ENCODE data around the gene PPP1R13B.
A peak's percentile ranks its signal among the peaks of the same experiment; 100 is the strongest.
"Not testable (repeated sequence)": the region's sequence is repeated elsewhere in the genome, so short reads cannot be mapped to it uniquely, and the experiment has no call there.

The PPP1R13B gene

GRCh38 chr14:103828315-103828967, 18.9 kb downstream of the PPP1R13B start:
- DNase-seq: no peak

DNA sequence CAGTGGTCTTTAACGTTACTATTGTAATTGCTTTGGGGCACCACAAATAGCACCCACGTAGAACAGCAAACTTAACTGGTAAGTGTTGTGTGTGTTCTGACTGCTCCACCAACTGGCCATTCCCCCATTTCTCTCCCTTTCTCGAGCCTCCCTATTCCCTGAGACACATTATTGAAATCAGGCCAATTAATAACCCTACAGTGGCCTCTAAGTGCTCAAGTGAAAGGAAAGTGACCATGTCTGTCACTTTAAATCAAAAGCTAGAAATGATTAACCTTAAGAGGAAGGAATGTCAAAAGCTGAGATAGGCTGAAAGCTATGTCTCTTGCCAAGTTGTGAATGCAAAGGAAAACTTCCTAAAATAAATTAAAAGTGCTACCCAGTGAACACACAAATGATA, 22.3 kb downstream of the PPP1R13B start:
- no peak for DNase-seq

DNA sequence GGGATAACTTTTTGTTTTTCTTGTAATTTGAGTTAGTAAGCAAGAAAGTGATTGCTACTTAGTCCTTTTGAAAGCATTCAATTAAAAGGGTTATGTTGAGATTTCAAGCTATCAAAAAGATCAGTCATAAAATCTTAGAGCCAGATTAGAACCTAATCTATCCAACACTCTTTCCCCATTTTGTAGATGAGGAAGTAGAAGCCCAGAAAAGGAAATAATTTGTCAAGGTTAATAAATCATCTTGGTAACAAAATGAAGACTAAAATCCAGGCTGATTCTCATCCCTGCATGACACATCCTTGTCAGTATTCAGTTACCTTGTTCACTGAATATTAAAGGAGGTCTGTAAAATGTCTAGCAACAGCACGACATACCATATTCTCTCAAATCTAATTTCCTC, 26.5 kb downstream of the PPP1R13B start:
- DNase-seq: no peak

- no peak for DNase-seq
Measured at GRCh38 chr14:103820382-103820781, 27.0 kb downstream of the PPP1R13B start.

GRCh38 chr14:103819503-103820307, 27.7 kb downstream of the PPP1R13B start:
- DNase-seq: no peak

DNA sequence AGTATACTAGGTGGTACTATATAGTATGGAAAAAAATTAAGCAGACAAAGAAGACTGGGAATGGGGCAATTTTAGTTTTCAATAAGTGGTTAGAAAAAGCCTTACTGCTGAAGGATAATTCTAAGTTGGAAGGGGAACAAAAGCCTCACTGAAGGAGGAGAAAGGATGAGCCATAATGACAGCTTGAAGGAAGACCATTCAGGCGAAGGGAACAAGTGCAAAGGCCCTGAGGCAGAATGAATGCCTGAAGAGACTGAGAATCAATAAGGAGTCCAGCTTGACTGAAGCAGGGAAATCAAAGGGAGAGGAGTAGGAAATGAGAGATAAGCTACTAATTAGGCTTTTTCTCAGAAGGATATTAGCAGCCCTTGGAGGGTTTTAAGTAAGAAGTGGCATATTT, 28.5 kb downstream of the PPP1R13B start:
- no peak for DNase-seq

DNA sequence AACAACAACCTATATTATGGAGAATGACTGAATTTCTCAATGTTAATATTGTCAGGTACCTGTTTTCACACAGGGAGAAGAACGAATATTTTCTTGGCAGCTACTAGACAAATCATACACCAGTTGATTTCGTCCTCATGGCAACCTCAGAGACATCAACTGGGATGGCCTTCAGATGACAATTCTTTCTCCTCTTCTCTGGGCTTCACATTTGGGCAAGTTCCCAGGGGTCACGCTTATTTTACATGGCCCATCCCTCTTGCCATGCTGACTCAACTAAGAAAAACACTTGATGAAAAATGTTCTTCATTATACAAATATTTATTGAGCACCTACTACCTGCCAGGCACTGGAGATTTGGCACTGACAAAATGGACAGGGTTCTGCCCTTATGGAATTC, 29.0 kb downstream of the PPP1R13B start:
- no peak for DNase-seq

- DNase-seq: no peak
Measured at GRCh38 chr14:103817595-103817994, 29.8 kb downstream of the PPP1R13B start.

- DNase-seq: no peak
Measured at GRCh38 chr14:103816991-103817390, 30.4 kb downstream of the PPP1R13B start.

DNA sequence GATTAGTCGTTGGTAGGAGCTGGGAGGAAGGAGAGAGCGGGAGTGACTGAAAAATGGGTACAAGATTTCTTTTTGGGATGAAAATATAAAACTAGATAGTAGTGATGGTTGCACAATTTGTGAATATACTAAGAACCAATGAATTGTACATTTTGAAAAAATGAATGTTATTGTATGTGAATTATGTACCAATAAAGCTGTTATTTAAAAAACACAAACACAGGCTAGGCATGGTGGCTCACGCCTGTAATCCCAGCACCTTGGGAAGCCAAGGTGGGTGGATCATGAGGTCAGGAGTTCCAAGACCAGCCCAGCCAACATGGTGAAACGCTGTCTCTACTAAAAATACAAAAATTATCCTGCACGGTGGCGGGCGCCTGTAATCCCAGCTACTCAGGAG, 32.1 kb downstream of the PPP1R13B start:
- DNase-seq: no peak

- no peak for DNase-seq
Measured at GRCh38 chr14:103811189-103811588, 36.2 kb downstream of the PPP1R13B start.

DNA sequence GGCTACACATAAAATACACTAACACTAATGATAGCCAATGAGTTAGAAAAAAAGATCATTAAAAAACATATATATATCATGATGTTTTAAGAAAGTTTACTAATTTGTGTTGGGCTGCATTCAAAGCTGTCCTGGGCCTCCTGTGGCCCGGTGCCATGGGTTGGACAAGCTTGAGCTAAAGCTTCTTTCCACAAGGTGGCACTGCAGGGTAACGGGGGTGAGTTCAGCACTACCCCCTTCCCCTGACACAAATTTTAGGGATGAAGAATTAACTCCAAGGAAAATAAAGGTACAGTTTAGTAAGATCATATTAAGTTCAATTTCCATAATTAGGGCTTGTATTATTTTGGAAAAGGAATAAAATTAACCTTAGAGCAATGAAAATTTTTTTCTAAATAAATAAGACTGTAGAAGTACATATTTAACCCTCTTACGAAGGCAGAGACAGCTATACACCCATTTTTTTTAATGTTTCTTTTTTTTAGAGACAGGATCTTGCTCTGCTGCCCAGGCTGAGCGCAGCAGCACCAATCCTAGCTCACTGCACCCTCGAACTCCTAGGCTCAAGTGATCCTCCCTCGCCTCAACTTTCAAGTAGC, 38.9 kb downstream of the PPP1R13B start:
- DNase-seq: peak; percentile 47

DNA sequence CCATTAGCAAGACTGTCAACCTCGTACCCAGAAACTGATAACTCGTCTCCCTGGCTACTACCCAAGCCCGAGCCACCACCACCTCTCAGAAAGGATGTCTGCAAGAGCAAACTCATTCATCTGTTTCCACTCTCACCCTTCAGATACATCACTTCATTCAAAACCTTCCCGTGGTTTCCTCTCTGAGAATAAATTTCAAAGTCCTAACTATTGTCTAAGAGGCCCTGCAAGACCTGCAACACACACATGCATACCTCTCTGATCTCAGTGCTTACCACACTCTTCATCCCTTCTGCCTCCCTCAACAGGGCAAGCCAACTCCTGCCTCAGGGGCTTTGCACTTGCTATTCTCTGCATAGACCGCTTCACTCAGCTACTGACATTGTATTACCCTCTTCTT, 40.6 kb downstream of the PPP1R13B start:
- DNase-seq: no peak

GRCh38 chr14:103805708-103806107, 41.7 kb downstream of the PPP1R13B start:
- DNase-seq: no peak

DNA sequence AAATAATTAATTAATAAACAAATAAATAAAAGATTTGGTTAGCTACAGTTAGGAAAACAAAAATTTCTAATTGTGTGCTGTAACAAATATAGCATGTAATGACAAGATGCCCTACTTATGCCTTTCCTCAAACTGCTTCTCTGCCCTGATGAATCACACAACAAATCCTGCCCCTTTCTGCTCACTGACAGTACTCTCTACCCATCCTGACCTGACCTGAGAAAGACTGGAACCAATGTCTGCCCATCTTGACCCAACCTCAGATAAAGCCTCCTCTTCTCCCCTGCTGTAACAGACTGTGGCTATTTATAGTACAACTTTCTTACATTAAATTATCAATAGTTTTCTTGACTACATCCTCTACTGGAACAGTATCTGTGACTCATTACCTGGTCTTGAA, 43.7 kb downstream of the PPP1R13B start:
- DNase-seq: no peak

DNA sequence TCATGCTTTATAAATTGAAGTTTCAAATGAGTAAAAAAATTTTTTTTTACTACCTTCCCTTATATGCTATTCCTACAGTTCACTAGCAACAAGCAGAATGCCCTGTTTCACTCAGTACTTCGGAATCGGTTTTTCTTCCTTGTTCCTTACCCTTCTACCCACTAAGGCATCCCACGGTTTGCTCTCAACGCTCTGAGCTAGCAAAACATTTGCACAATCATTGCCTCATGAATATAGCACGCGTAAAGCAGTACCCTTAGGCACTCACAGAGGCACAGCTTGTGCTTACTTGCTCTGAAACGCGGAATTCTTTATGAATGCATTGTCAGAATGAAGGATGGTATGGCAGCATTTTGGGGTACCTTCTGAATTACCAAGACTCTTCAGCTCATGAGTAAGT, 45.0 kb downstream of the PPP1R13B start:
- no peak for DNase-seq

GRCh38 chr14:103801459-103801858, 45.9 kb downstream of the PPP1R13B start:
- DNase-seq: no peak

GRCh38 chr14:103793192-103793591, 54.2 kb downstream of the PPP1R13B start:
- DNase-seq: not testable (repeated sequence)

- no peak for DNase-seq
Measured at GRCh38 chr14:103788086-103788485, 59.3 kb downstream of the PPP1R13B start.

DNA sequence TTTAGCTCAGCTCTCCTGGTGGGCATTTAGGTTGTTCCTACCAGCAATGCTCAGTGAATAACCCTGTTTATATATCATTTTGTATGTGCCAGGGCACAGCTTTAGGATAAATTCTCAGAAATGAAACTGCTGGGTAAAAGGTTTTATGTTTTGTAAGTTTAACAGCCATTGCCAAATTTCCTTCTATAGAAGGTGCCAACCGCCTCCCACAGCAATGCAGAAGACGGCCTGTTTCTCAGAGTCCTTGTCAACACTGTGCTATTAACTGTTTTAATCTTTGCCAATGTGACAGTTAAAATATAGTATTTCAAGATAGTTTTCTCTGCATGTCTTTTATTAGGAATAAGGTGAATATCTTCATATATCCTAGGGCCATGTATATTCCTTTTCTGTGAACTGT, 65.0 kb downstream of the PPP1R13B start:
- DNase-seq: no peak

DNA sequence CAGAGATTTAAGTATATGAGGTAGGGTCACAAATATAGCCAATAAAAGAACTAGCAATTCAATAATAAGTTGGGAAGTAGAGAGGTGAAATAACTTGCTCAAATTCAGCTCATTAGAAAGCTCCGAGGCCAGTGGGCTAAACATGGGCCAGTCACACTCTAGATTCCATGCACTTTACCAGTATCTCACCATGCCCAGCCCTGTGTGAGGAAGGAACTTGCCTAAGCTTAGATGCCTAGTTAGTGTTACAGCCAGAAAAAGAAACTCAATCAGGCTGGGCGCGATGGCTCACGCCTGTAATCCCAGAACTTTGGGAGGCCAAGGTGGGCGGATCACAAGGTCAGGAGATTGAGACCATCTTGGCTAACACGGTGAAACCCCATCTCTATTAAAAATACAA, 71.1 kb downstream of the PPP1R13B start:
- DNase-seq: not testable (repeated sequence)

GRCh38 chr14:103775506-103775905, 71.9 kb downstream of the PPP1R13B start:
- DNase-seq: no peak

DNA sequence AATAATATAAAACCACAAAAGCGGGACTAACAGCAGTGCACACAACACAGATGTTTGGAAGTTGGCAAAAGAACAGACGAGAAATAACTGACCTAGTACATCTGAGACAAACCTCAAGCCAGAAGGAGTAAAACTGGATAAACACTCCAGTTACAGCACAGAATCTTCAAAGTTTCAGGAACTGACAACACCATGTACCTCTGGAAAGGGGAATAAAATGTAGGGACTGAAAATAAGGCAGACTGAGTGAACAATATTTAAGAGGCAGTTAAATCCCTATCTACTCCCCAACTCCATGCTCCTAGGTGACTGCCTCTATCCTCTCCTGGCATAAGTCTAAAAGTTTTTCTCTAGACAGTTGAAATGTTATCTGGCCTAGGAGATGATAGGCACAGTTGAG, 73.9 kb downstream of the PPP1R13B start:
- DNase-seq: no peak

- DNase-seq: no peak
Measured at GRCh38 chr14:103772078-103772712, 75.2 kb downstream of the PPP1R13B start.
